Pons (tissue), 1 donor: ENCODE data around the gene DRC3.
A peak's percentile ranks its signal among the peaks of the same experiment; 100 is the strongest.
"Not testable (repeated sequence)": the region's sequence is repeated elsewhere in the genome, so short reads cannot be mapped to it uniquely, and the experiment has no call there.

Source experiments
- DNase-seq: peaks from one replicate; pipeline ENCODE4 v3.0.0-alpha.2; 2016; ENCODE audit warnings: low spot score

The DRC3 gene, protein sequence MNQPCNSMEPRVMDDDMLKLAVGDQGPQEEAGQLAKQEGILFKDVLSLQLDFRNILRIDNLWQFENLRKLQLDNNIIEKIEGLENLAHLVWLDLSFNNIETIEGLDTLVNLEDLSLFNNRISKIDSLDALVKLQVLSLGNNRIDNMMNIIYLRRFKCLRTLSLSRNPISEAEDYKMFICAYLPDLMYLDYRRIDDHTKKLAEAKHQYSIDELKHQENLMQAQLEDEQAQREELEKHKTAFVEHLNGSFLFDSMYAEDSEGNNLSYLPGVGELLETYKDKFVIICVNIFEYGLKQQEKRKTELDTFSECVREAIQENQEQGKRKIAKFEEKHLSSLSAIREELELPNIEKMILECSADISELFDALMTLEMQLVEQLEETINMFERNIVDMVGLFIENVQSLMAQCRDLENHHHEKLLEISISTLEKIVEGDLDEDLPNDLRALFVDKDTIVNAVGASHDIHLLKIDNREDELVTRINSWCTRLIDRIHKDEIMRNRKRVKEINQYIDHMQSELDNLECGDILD

DNA sequence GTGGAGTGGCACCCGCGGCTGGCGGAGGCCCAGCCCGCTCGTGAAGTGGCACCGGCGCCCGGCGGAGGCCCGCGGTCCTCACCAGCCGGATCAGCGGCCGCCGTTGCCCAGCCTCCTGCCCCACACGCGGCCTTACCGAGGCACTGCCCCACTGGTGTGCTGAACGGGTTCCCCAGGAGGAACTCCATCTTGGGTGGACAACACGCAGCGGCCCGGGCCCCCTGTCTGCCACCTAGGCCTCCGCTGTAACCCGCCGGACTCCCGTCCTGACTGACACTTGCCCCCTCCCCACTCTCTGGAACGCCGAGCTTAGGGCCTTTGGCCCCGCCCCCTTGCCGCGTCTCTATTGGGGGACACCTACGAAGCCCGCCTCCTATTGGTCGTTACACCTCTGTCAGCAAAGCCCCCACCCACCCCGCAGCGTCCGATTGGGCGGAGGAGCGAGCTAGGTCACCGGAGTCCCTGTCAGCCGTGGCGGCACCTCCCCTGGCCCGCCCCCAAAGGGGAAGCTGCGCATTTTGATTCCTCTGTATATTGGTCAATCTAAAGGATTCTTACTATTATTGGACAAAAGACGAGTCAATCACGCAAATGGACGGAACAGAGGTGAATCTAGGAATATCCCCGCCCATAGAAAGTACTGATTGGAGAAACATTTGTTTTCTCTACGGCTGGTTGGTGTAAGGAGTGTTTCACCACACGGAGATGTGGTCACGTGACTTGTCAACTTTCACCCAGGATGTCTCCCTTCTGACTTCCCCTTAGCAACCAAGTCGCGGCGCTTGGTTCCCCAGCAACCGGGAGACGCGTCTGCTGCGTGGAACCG lies at the start of gene DRC3, which contains the start of gene TOM1L2:
Gene DRC3 (plus strand): TSS at position 737 of the 826 bp plus-strand sequence. CDS start 4,737 bp downstream, outside the sequence.
Gene TOM1L2 (minus strand): TSS at position 275 of the 826 bp plus-strand sequence. CDS start 87 bp downstream, at position 188.
- DNase-seq = peak; percentile 100

DNA sequence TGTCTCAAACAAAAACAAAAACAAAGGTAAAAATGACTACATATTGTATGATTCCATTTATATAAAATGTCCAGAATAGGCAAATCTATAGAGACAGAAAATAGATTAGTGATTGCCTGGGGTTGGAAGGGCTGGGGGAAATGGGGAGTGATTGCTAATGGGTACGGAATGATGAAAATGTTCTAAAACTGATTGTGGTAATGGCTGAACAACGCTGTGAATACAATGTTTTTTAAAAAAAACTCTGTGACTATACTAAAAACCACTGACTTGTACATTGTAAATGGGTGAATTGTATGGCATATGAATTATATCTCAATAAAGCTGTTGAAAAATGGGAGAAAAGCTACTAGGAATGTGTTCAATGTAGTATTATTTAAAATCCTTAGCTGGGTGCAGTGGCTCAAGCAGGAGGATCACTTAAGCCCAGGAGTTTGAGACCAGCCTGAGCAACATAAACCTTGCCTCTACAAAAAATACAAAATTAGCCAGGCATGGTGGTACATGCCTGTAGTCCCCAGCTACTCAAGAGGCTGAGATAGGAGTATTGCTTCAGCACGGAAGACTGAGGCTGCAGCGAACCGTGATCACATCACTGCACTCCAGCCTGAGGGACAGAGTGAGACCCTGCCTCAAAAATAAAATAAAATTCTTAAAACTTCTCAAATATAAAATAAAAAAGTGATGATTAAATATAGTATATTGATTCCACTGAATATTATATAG lies 48.4 kb upstream of the DRC3 start:
- DNase-seq = no peak

DNA sequence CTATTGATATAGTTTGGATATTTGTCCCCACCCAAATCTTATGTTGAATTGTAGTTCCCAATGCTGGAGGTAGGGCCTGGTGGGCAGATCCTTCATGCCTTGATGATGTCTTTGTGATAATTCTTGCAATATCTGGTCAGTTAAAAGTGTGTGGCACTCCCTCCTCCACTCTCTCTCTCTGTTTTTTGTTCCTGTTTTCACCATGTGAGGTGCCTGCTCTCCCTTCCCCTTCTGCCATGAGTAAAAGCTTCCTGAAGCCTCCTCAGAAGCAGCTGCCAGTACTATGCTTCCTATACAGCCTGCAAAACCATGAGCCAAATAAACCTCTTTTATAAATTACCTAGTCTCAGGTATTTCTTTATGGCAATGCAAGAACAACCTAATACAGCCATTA lies 47.8 kb upstream of the DRC3 start:
- no peak for DNase-seq

DNA sequence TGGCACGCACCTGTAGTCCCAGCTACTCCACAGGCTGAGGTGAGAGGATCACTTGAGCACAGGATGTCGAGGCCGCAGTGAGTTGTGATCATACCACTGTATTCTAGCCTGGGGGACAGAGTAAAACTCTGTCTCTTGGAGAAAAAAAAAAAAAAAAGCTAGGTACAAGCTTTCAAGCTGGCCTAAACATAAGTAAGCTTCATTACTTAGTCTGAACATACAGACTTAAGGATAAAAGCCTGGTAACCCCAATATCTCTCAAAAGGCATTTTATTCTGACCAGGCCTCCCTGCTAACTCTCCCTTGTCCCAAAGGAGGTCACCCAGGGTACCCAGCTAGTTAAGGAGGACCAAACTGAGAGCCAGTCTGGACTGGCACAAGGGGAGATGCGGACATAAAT lies 46.6 kb upstream of the DRC3 start:
- no peak for DNase-seq

DNA sequence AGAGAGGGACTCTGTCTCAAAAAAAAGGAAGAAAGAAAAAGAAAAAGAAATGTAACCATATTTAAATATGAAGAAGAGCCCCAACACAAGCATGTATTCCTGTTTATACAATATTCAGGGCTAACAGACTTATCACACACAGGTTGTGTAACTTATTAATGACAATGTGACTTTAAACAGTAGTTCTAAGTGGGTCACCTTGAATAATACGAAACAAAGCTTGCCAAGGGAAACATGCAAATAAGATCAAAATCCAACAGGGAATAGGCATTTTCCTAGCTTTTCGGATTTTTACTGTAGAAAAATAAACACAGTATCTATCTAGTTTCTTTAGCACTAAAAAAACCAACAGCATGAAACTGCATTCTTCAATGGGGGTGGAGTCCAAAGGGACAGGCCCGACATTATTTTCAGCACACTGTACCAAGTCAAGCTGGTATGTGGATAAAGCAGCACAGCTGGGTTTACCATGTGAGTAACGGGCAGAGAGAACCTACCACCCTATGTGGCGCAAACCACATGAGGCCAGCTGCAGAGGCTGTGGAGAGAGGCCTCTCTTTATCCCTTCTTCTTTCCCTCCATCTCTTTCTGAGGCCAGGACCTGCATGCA lies 45.7 kb upstream of the DRC3 start:
- DNase-seq = peak; percentile 66

DNA sequence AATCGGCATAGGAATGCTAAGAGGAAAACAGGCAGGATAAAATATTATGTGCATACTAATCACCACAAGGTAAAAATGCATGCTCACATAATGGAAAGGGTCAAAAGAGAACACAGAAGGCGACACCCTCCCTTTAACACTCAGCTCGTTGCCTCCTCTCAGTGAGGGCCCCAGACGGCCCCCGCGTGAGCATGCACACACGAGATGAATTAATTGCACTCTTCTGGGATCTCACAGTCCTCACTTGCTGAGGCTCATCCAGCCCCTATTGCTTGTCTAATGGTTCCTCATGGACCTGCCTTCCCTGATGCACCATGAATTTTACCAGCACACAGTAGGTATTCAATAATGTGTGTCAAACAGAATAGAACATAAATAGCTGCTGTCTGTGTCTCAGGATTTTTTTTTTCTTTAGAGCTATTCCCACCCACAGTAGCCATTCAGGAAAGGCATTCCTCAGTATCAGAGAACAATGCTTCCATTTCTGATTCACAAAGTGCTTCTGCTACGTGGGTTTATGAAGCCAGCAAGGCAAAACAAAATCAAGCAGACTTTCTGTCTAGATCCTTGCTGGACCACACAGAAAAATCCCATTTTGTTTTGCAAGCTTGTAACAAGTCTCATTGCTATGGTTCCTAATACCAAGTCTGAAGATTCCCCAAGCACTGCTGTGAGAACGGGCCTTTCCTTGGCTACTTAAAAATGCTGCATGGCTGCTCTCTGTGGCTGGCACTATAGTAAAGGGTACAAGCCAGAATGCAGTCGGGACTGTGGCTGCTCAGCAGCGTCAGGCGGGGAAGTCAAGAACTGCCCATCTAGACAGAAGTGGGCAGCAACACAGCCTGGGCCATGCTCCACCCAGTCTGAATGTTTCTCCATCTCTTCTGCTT lies 44.0 kb upstream of the DRC3 start:
- peak; percentile 86 for DNase-seq

DNA sequence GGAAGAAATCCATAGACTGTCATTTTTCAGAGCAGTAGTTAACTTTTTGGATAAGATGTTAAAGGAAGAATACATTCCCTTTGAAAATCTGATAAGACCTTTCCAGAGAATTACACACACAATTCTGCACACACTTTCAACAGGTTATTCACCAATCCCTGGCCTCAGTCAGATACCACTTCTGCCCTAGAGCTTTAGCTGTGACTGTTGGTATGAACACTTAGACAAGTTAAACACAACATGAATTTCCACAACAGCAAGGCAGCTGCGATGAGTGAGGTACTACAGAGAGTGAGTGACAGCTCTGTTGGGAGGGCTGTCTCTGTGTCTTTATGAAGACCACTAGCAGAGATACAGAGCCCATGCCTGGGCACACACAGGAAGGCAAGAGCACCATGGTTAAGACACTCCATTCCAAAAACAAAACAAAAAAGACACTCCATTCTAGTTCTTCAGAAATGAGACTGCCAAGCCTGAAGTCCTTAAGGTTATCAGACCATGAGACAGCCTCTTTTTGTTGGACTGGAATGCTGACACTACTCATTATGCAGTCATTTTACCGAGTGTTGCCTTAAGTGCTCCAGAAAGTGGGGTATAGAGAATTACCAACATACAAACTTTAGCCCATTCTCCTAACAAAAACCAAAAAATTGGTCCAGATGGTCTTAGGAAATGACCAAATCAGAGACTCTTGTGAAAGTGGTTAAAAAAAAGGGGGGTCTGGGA lies 42.8 kb upstream of the DRC3 start:
- no peak for DNase-seq

DNA sequence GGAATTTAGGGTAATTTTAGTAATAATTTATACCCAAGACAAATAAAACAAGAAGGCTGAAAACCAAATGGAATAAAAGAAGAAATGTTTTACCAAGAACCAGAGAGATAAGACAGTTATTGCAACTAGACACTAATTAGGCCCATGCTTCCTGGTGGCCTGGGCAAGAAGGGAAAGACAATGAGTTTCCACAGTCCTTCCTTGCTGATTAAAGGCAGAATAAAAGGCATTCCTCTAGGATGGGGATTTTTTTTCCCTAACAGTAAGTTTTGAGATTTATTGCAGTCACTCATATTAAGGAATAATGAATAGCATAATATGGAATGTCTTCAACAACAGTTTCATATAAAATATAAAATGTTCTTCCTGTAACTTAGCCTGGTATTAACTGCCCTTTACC lies 42.0 kb upstream of the DRC3 start:
- DNase-seq = no peak

DNA sequence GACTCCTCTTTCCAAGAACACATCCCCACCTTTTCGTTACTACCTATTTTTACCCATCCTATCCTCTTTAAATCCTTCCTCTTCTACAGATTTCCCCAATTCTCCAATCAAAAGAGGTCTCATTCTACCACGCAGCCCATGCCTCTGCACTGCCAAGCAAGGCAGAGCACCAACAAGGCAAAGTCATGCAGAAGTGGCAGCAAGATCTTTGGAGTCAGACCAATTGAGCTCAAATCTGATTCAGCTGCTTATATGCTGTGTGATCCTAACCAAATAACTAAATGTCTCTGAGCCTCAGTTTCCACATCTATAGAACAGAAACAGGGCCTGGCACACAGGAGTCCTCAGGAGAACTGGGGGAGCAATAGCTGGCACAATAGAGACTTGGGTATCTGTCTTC lies 41.5 kb upstream of the DRC3 start:
- DNase-seq = no peak

DNA sequence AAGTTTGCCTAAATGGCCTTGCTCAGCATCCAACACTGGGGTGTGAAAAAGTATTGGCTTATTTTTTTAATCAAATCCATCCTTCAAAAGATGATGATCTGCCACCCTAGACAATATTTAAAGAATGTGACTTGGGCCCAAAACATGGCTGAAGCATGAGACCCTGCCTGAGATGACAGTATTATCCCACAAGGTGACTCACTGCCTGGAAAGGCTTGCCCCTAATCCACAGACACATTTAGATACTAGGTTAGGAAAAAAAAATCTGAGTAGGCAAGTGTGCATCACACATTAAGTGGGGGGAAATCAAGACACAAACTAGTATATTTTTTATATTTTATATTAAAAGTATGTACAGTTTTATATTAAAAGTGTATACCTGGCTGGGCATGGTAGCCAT lies 38.9 kb upstream of the DRC3 start:
- DNase-seq = no peak

DNA sequence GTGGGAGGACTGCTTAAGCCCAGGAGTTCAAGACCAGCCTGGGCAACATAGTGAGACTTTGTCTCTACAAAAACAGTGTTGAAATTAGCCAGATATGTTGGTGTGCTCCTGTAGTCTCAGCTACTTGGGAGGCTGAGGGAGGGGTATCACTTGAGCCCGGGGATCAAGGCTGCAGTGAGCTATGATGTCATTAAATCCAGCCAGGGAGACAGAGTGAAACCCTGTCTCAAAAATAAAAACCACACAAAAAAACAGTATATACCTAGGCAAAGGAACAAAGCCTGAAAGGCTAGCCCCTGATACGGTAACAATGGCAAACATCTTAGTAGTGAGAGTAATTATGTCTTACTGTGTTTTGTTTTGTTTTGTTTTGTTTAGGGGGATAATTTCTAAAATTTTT lies 38.4 kb upstream of the DRC3 start:
- no peak for DNase-seq

DNA sequence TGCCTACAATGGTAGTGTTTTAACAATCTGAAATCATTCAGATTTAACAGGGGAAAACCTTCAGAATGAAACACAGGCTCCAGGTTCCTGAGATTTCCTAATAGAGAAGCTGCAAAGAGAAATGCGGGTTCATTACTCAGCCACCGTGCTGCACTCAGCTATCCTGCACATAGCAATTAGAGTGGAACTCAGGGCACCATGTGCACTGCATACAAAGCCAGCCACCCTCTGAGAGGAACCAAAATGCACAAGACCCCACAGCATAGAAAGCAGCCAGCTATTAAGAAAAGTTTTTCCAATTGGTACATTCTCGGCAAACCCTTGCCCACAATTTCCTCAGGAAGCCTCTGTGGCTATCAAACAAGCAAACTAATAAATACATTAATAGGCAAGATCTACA lies 37.9 kb upstream of the DRC3 start:
- no peak for DNase-seq

DNA sequence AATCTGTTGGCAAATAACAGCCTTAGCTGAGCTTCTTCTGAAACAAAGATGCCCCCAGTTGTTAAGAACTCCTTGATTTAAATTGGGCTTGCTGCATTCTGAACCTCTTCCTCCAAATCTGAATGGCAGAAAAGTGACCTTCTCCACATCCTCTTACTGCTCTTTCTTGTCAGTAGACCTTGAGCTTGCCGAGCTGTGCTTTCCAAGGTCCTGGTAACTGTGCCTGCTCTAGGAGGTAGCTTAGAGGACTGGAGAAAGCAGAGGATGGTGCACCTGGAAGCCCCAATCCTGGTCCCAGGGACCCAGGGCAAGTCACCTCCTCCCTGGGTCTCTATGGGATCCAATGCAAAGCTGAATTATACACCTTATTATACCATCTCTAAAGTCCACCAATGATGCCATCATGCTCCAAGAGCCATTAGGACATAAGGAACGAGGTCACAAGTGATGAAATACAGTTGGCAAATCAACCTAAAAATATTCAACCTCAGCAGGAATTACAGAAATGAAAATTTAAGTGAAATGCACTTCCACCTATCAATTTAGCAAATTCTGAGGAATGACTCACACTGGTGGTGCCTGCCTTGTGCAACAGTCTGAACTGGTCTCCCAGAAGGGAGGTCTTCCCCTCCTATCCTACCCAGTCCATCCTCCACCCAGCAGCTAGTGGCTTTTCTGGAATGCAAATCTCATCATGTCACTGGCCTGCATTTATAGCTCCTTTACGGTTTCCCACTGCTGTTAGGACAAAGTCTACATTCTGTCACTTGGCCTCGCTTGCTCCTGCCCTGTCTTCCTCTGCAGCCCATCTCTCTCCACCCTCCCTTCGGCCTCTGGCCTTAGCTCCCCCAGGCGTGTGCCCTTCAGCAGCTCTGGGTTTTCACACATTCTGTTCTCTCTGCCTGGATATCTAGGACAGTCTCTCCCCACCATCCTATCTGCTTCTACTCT lies 37.1 kb upstream of the DRC3 start:
- no peak for DNase-seq

DNA sequence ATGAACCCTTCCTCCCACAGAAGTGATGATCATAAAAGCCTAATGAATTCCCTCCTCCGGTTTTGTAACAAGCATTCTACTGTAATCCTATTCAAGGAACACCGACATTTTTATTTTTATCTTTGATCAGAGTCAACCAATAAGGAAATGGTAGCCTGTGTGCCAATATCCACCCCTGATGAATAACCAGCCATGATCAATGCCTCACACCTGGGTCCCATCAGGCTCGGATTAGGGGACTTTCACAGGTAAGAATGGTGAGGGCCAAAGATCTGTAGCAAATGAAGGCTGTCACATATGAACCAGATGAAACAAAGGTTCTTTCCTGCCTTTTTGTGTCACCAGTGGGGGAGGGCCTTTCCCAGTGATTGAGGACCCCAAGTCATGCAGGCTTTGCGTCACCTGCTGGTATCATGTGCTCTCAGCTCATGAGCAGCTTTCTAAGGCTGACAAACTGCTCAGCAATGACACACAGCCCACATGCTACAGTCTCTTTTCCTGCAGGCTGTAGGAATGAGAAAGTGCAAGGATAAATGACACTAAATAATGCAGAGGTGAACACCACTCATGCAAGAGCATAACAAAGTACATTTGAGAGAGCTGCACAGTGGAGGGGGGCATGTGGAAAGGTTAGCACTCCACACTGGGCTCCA lies 35.3 kb upstream of the DRC3 start:
- DNase-seq = peak; percentile 6

DNA sequence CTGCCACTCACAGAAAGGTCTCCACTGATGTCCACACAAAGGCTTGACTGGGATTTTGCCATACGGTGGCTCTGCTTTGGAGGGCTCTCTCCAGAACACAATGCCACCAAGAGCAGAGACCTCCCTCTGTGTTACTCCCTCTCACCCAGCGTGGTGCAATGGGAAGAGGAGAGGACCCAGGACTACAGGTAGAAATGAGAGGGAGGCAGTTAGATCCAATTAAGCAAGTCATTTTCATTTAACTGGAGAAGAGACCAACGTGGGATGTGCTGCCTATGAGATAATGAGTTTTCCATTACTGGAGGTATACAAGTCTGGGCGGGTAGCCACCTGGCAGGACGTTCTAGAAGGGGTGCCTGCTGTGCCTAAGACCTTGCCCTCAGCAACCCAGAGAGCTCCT lies 34.7 kb upstream of the DRC3 start:
- no peak for DNase-seq

DNA sequence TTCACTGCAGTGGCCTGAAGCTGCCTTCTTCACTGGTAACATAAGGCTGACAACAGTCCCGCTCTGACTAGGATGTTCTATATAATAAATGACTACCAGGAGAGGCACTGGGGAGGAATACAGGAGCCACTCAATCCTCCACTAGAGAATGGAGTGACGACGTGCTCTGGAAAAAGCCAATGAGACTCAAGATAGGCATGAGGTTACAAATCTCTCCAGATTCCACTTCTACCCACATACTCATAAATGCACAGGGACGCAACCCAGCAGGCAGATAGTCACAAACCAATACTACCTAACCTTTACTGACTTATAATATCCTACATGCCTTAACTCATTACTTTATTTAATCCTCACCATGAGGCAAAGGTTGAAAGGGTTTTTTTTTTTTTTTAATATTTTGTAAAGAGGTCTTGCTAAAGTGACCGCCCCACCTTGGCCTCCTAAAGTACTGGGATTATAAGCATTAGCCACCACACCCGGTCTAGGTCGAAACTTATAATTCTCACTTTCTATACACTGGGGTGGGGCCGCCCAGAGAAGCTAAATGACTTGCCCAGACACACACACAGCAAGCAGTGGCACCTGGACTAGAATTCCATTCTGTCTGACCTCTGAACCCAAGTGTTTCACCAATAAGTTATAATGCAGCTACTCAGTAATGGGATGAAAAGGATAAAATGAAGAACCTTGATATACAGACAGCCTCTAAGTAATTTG lies 34.1 kb upstream of the DRC3 start:
- peak; percentile 14 for DNase-seq

DNA sequence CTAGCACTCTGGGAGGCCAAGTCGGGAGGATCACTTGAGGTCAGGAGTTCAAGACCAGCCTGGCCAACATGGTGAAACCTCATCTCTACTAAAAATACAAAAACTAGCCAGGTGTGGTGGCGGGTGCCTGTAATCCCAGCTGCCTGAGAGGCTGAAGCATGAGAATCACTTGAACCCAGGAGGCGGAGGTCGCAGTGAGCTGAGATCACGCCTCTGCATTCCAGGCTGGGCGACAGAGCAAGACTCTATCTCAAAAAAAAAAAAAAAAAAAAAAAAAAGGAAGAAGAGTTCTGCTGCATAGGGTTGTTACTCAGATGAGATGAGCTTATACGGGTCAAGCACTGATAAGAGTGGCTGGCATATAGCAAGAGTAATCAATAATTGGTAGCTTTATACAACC lies 32.7 kb upstream of the DRC3 start:
- DNase-seq = not testable (repeated sequence)

DNA sequence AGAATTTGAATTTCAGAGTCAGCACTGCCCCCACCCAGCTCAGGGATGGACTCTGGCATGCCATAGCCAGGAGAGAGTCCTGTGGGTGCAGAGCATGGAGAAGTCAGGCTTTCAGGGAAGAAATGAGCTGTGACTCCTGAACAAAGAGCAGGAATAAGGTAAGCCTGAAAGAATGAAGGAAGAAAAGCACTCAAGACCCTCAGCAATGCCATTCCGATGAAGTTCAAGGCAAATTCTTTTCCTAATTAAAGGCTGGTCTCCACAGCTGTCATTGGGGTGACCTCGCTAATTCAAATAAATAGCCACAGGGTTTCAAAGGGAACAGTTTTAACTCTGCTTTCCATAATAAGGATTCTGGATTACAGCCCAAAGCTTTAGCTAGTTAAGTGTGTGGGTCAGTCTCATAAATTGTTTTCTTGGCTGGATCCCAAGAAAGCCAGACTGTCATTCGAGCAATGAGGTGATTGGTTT lies 32.2 kb upstream of the DRC3 start:
- DNase-seq = no peak
